Thyroid gland (tissue), 4 donors: Measurements from ENCODE around the gene ZBTB18.

Experiments used
- POLR2A ChIP-seq, 2 donors: fragments of 450-650 bp; IDR thresholded peaks; one replicate each; pipeline ENCODE4 v1.6.1; 2017; ENCODE audit warnings: antibody characterized with exemption in 2 of 2, mild to moderate bottlenecking in 2 of 2, moderate library complexity in 1 of 2
- TF ChIP-seq, protein P1 (sequence below), 6 experiments: fragments of 200-600 bp in 3 of 6; fragments of 450-650 bp in 3 of 6; sonication (generic) in 3 of 6; IDR thresholded peaks; one replicate each; pipeline ENCODE4 v1.5.1; 2016 to 2019; ENCODE audit warnings: antibody characterized with exemption in 6 of 6, mild to moderate bottlenecking in 2 of 6, inconsistent platforms in 1 of 6, moderate library complexity in 1 of 6

- TF ChIP-seq, protein P1, sequence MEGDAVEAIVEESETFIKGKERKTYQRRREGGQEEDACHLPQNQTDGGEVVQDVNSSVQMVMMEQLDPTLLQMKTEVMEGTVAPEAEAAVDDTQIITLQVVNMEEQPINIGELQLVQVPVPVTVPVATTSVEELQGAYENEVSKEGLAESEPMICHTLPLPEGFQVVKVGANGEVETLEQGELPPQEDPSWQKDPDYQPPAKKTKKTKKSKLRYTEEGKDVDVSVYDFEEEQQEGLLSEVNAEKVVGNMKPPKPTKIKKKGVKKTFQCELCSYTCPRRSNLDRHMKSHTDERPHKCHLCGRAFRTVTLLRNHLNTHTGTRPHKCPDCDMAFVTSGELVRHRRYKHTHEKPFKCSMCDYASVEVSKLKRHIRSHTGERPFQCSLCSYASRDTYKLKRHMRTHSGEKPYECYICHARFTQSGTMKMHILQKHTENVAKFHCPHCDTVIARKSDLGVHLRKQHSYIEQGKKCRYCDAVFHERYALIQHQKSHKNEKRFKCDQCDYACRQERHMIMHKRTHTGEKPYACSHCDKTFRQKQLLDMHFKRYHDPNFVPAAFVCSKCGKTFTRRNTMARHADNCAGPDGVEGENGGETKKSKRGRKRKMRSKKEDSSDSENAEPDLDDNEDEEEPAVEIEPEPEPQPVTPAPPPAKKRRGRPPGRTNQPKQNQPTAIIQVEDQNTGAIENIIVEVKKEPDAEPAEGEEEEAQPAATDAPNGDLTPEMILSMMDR (IDR thresholded peaks at IDR 0.05), result no peak
- TF ChIP-seq POLR2A (IDR thresholded peaks at IDR 0.05), result no peak
Measured at GRCh38 chr1:244022864-244023440, 28.1 kb upstream of the ZBTB18 start.
